Measurements from ENCODE around the gene PGD.
"Not testable (repeated sequence)": the region's sequence is repeated elsewhere in the genome, so short reads cannot be mapped to it uniquely, and the experiment has no call there.

Gene PGD

GRCh38 chr1:10400013-10400412 is 1.1 kb downstream of the PGD start:
- DNase-seq = no peak

- DNase-seq = no peak
Measured at GRCh38 chr1:10401281-10401680, 2.4 kb downstream of the PGD start.

- no peak for DNase-seq
Measured at GRCh38 chr1:10402729-10403274, 3.9 kb downstream of the PGD start.

GRCh38 chr1:10407201-10407600 is 8.3 kb downstream of the PGD start:
- DNase-seq = no peak

GRCh38 chr1:10415211-10415930 is 16.5 kb downstream of the PGD start:
- no peak for DNase-seq

GRCh38 chr1:10415967-10416366 is 17.1 kb downstream of the PGD start:
- DNase-seq = not testable (repeated sequence)

- not testable (repeated sequence) for DNase-seq
Measured at GRCh38 chr1:10418741-10419140, 19.9 kb downstream of the PGD start.

GRCh38 chr1:10419351-10419750 is 20.5 kb downstream of the PGD start:
- no peak for DNase-seq

GRCh38 chr1:10421637-10422036 is 22.8 kb downstream of the PGD start:
- no peak for DNase-seq

GRCh38 chr1:10424034-10424433 is 25.2 kb downstream of the PGD start:
- DNase-seq = no peak

- no peak for DNase-seq
Measured at GRCh38 chr1:10424651-10425050, 25.8 kb downstream of the PGD start.

- not testable (repeated sequence) for DNase-seq
Measured at GRCh38 chr1:10425826-10426534, 27.1 kb downstream of the PGD start.

- DNase-seq = not testable (repeated sequence)
Measured at GRCh38 chr1:10426535-10426848, 27.6 kb downstream of the PGD start.

- DNase-seq = no peak
Measured at GRCh38 chr1:10428984-10429383, 30.1 kb downstream of the PGD start.

- no peak for DNase-seq
Measured at GRCh38 chr1:10429868-10430215, 31.0 kb downstream of the PGD start.

GRCh38 chr1:10430216-10431069 is 31.6 kb downstream of the PGD start, which contains the start of gene CENPS:
Gene CENPS, plus strand, starts transcription at chr1:10430433. Its CDS starts 85 bp downstream, at chr1:10430518.
- peak; percentile 70 for DNase-seq

- DNase-seq = no peak
Measured at GRCh38 chr1:10431070-10431730, 32.3 kb downstream of the PGD start.

- peak; percentile 83 for DNase-seq
Measured at GRCh38 chr1:10432910-10433700, 34.2 kb downstream of the PGD start.

GRCh38 chr1:10433790-10434189 is 34.9 kb downstream of the PGD start:
- DNase-seq = no peak

GRCh38 chr1:10434590-10434989 is 35.7 kb downstream of the PGD start:
- DNase-seq = no peak

GRCh38 chr1:10437052-10437451 is 38.2 kb downstream of the PGD start:
- DNase-seq = no peak

- no peak for DNase-seq
Measured at GRCh38 chr1:10438677-10439163, 39.9 kb downstream of the PGD start.
